Activated naive CD4-positive, alpha-beta T cell treated with anti-CD3 and anti-CD28 coated beads for 36 hours (primary cell): ENCODE data around the gene GHSR. TPM values are rescaled to one million over a fixed set of nuclear protein-coding genes. Genes with fewer than 3 reads are reported as not detected.

Source experiments
- CTCF ChIA-PET: fragments of 350-600 bp; sonication (Branson Sonifier 250); formaldehyde crosslinking; loops from one replicate; lab custom pipeline; 2021; ENCODE audit warnings: antibody characterized with exemption; lab: Charles Lee
- DNase-seq: peaks from one replicate; pipeline ENCODE4 v3.0.0-alpha.2; 2020
- H3K27ac Mint-ChIP-seq: one replicate; pipeline ENCODE4 v1.8.0; 2021; ENCODE audit warnings: mild to moderate bottlenecking, mixed read lengths
- H3K27me3 Mint-ChIP-seq: one replicate; pipeline ENCODE4 v1.8.0; 2021; ENCODE audit warnings: low read depth, mixed read lengths
- H3K36me3 Mint-ChIP-seq: one replicate; pipeline ENCODE4 v1.8.0; 2021; ENCODE audit warnings: low read depth, mixed read lengths
- H3K4me1 Mint-ChIP-seq: one replicate; pipeline ENCODE4 v1.8.0; 2021; ENCODE audit warnings: low read depth, mixed read lengths
- H3K4me3 Mint-ChIP-seq: one replicate; pipeline ENCODE4 v1.8.0; 2021; ENCODE audit warnings: mild to moderate bottlenecking, moderate library complexity, mixed read lengths
- H3K9me3 Mint-ChIP-seq: one replicate; pipeline ENCODE4 v1.8.0; 2021; ENCODE audit warnings: mixed read lengths
- intact Hi-C: fragments of 100-400 bp; cut with micrococcal nuclease; formaldehyde crosslinking; loops from one replicate; pipeline ENCODE4 v1.15.1; 2023
- total RNA-seq, 2 experiments: library from RNA; stranded (reverse); gene quantifications; one replicate each; pipeline ENCODE4 v1.2.3, GENCODE V29; 2021

GHSR gene
- total RNA-seq, 2 experiments from 2014 or later: not detected

DNA sequence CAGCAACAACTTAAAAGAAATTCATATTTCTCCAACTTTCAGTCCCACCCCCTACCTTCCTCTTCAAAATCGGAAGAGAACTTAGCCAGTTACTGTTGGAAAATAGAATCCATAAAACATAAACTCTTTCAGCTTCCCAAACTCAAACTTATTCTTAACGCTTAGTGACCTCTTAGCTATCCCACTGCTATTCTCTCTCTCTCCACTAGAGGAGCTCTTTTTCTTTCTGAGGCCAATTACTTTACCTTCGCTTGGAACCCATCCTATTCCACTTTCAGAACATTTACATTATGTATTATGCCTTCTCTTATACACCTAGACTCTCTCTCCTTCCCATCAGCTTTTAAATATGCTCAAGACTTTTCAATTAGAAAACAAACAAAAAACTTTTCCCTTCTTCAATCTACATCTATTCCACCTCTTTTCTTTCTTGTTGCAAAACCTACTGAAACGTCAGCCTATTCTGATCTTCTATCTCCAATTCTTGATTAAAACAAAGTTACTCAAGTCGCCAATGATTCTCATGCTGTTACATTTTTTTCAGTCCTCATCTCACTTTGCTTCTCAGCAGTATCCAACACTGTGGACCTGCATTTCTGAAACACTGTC, 13.4 kb upstream of the GHSR start:
- no peak for DNase-seq
- intact Hi-C loops: loop anchor here (1.0 to 2.0 kb wide), 4 partner anchors 15 to 205 kb away; no protein-coding TSS in a partner anchor
- CTCF ChIA-PET: interaction anchor here (0.6 to 4.3 kb wide), 42 partner anchors 8 to 266 kb away, joined by 3 to 40 read pairs (median 4); no protein-coding TSS in a partner anchor
- Mint-ChIP-seq H3K4me1 (peaks cover 4% of the 10 kb centered on the region), H3K36me3 (no peaks in the 10 kb centered on the region), H3K27ac (no peak overlapping the region), H3K4me3 (no peak overlapping the region), H3K9me3 (no peaks in the 10 kb centered on the region), H3K27me3 (no peaks in the 10 kb centered on the region)

GRCh38 chr3:172456404-172456803, 8.1 kb upstream of the GHSR start:
- no peak for DNase-seq
- Mint-ChIP-seq H3K27ac (no peak overlapping the region), H3K27me3 (peaks cover 4% of the 10 kb centered on the region), H3K36me3 (no peaks in the 10 kb centered on the region), H3K4me1 (no peaks in the 10 kb centered on the region), H3K9me3 (no peaks in the 10 kb centered on the region), H3K4me3 (no peak overlapping the region)
- CTCF ChIA-PET: interaction anchor here (0.6 kb wide), 1 partner anchor 990 kb away, joined by 3 read pairs; no protein-coding TSS in a partner anchor
- intact Hi-C loops: no loop called here

DNA sequence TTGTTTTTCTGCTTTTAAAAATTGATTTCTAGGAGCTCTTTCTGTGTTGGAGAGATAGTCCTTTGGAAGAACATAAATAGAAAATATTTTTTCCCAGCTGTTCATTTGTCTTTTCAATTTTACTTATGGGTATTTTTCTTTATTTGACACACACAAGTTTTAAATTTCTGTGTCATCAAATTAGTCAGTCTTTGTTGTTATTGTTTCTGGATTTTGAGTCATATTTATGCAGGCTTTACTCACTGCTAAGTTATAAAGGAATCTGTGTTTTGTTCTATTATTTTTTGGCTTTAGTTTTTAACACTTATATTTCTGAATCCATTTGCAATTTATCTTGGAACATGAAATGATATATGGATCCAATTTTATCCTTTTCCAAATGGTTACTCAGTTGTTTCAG, 5.9 kb upstream of the GHSR start:
- Mint-ChIP-seq H3K27ac (no peak overlapping the region), H3K9me3 (no peaks in the 10 kb centered on the region), H3K4me1 (peaks cover 7% of the 10 kb centered on the region), H3K4me3 (no peak overlapping the region), H3K27me3 (peaks cover 19% of the 10 kb centered on the region), H3K36me3 (peaks cover 1% of the 10 kb centered on the region)
- no peak for DNase-seq
- CTCF ChIA-PET: no interaction called here
- intact Hi-C loops: no loop called here

DNA sequence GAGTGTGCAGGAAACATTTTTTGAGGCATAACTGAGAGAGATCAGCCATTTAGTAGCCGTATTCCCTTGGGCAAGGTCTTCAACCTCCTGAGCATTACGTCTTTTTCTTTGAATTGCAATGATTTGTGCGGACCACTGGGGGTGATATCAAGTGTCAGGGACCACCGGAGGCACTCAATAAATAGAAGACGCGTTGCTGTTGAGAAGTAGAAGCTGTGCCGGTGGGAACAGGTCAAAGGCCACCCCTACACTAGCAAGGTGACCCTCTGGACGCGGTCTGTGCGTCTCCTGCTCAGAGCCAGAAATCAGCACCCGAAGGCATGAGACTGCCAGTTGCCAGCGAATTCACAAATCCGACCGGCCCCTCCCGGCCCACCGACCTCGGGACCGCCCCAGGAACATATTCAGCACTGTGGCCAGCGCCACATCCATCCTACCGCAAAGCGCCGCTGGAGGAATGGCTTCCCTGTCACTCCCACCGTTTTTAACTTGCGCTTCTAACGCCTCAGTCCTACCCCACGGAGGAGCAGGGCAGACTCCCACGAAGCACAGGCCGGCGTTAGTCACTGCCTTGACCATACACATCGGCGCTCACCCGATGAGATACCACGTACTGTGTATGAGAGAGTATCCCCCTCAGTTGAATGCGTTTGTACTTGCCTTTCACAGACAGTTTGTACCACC, 1.4 kb upstream of the GHSR start:
- peaks cover 60% of the 10 kb centered on the region for H3K27me3 Mint-ChIP-seq
- CTCF ChIA-PET: interaction anchor here (1.9 kb wide), 1 partner anchor 12 kb away, joined by 6 read pairs; no protein-coding TSS in a partner anchor

GRCh38 chr3:172448661-172449465, 607 bp upstream of the GHSR start:
- peak overlapping the region; percentile 17 for H3K4me3 Mint-ChIP-seq
- no peaks in the 10 kb centered on the region for H3K9me3 Mint-ChIP-seq

More for the DNA sequence above, 1.4 kb upstream of the GHSR start:
- Mint-ChIP-seq H3K36me3 (peaks cover 1% of the 10 kb centered on the region), H3K27ac (no peak overlapping the region), H3K4me1 (peaks cover 30% of the 10 kb centered on the region), H3K4me3 (no peak overlapping the region), H3K9me3 (no peaks in the 10 kb centered on the region)
- intact Hi-C loops: no loop called here
- peak; percentile 50 for DNase-seq

GRCh38 chr3:172446198-172446597, 2.1 kb downstream of the GHSR start:
- H3K27ac Mint-ChIP-seq: no peak overlapping the region
- H3K36me3 Mint-ChIP-seq: peaks cover 1% of the 10 kb centered on the region
- H3K4me1 Mint-ChIP-seq: peaks cover 30% of the 10 kb centered on the region
- H3K9me3 Mint-ChIP-seq: no peaks in the 10 kb centered on the region
- no peak overlapping the region for H3K4me3 Mint-ChIP-seq
- peaks cover 60% of the 10 kb centered on the region for H3K27me3 Mint-ChIP-seq
- no peak for DNase-seq
- CTCF ChIA-PET: interaction anchor here (1.5 kb wide), 1 partner anchor 9 kb away, joined by 4 read pairs; no protein-coding TSS in a partner anchor
- intact Hi-C loops: no loop called here

More at GRCh38 chr3:172448661-172449465, 607 bp upstream of the GHSR start:
- H3K36me3 Mint-ChIP-seq: peaks cover 1% of the 10 kb centered on the region
- H3K4me1 Mint-ChIP-seq: peaks cover 30% of the 10 kb centered on the region
- intact Hi-C loops: no loop called here
- H3K27ac Mint-ChIP-seq: no peak overlapping the region
- CTCF ChIA-PET: no interaction called here
- no peak for DNase-seq
- H3K27me3 Mint-ChIP-seq: peaks cover 60% of the 10 kb centered on the region

- intact Hi-C loops: no loop called here
- Mint-ChIP-seq H3K4me3 (no peak overlapping the region), H3K36me3 (peaks cover 1% of the 10 kb centered on the region), H3K27me3 (peaks cover 63% of the 10 kb centered on the region), H3K9me3 (no peaks in the 10 kb centered on the region), H3K4me1 (peaks cover 28% of the 10 kb centered on the region), H3K27ac (no peak overlapping the region)
- CTCF ChIA-PET: interaction anchor here (0.7 to 1.5 kb wide), 3 partner anchors 14 to 17 kb away, joined by 3 to 4 read pairs (median 3); no protein-coding TSS in a partner anchor
- no peak for DNase-seq
Measured at GRCh38 chr3:172444821-172445220, 3.4 kb downstream of the GHSR start.

- Mint-ChIP-seq H3K36me3 (no peaks in the 10 kb centered on the region), H3K27ac (no peak overlapping the region), H3K4me3 (no peak overlapping the region), H3K9me3 (no peaks in the 10 kb centered on the region), H3K27me3 (peaks cover 44% of the 10 kb centered on the region), H3K4me1 (peaks cover 6% of the 10 kb centered on the region)
- intact Hi-C loops: no loop called here
- no peak for DNase-seq
- CTCF ChIA-PET: no interaction called here
Measured at GRCh38 chr3:172442606-172443005, 5.7 kb downstream of the GHSR start.

DNA sequence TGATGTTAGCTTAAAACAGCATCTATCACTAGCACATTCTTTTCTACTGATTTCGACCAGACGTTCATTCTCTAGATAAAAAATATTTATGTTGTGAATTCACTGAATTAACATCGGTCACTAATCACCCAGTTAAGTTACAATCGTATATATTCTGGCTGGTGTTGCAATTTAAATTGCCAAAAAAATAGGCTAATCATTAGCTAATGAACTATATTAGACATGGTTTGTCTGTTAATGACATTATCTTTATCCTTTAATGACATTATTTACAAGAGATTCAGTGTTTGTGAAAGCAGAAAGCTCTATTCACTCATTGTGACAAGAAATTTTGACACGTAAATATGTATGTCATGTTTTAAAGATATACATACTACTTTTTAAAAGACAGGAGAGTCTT, 6.7 kb downstream of the GHSR start:
- CTCF ChIA-PET: interaction anchor here (0.6 kb wide), 1 partner anchor 19 kb away, joined by 4 read pairs; no protein-coding TSS in a partner anchor
- Mint-ChIP-seq H3K27me3 (peaks cover 34% of the 10 kb centered on the region), H3K9me3 (no peaks in the 10 kb centered on the region), H3K4me1 (no peaks in the 10 kb centered on the region), H3K4me3 (no peak overlapping the region), H3K36me3 (no peaks in the 10 kb centered on the region), H3K27ac (no peak overlapping the region)
- intact Hi-C loops: no loop called here
- no peak for DNase-seq

- no peak overlapping the region for H3K27ac Mint-ChIP-seq
- DNase-seq: no peak
- no peaks in the 10 kb centered on the region for H3K36me3 Mint-ChIP-seq
- CTCF ChIA-PET: no interaction called here
- peaks cover 17% of the 10 kb centered on the region for H3K27me3 Mint-ChIP-seq
- intact Hi-C loops: no loop called here
- no peak overlapping the region for H3K4me3 Mint-ChIP-seq
- H3K4me1 Mint-ChIP-seq: no peaks in the 10 kb centered on the region
- H3K9me3 Mint-ChIP-seq: peaks cover 6% of the 10 kb centered on the region
Measured at GRCh38 chr3:172438186-172438585, 10.1 kb downstream of the GHSR start.

- H3K27me3 Mint-ChIP-seq: peaks cover 17% of the 10 kb centered on the region
Measured at GRCh38 chr3:172437713-172438112, 10.5 kb downstream of the GHSR start.

GRCh38 chr3:172415323-172415722, 32.9 kb downstream of the GHSR start:
- no peak overlapping the region for H3K4me3 Mint-ChIP-seq
- no peak overlapping the region for H3K27ac Mint-ChIP-seq
- H3K4me1 Mint-ChIP-seq: no peaks in the 10 kb centered on the region
- no peaks in the 10 kb centered on the region for H3K9me3 Mint-ChIP-seq
- DNase-seq: no peak
- CTCF ChIA-PET: interaction anchor here (0.6 kb wide), 1 partner anchor 1014 kb away, joined by 3 read pairs; no protein-coding TSS in a partner anchor
- no peaks in the 10 kb centered on the region for H3K36me3 Mint-ChIP-seq
- intact Hi-C loops: no loop called here
- peaks cover 31% of the 10 kb centered on the region for H3K27me3 Mint-ChIP-seq

More at GRCh38 chr3:172437713-172438112, 10.5 kb downstream of the GHSR start:
- CTCF ChIA-PET: no interaction called here
- DNase-seq: no peak
- Mint-ChIP-seq H3K9me3 (peaks cover 8% of the 10 kb centered on the region), H3K36me3 (no peaks in the 10 kb centered on the region), H3K4me1 (no peaks in the 10 kb centered on the region), H3K27ac (no peak overlapping the region), H3K4me3 (no peak overlapping the region)
- intact Hi-C loops: no loop called here
